IMR-90 (cell line): Measurements from ENCODE around the gene CTTN. TPM values are rescaled to one million over a fixed set of nuclear protein-coding genes. Genes with fewer than 3 reads are reported as not detected.

ENCODE experiments used
- ATAC-seq: fragments of 200-7000 bp; cut with Tn5 transposase; 2 replicates; pipeline ENCODE4 v1.9.1; 2020; ENCODE audit warnings: low read depth, mild to moderate bottlenecking, moderate library complexity
- BruUV-seq: library from RNA; stranded (reverse); fragments of 400-500 nt; replicated peaks from 2 replicates; lab custom pipeline; 2021; lab: Mats Ljungman, UMichigan
- CTCF ChIA-PET: fragments of 300-600 bp; formaldehyde crosslinking; extraction: SDS; loops from one replicate; lab custom pipeline; 2021; ENCODE audit warnings: antibody characterized with exemption; lab: Yijun Ruan, JAX
- POLR2A ChIA-PET: fragments of 300-600 bp; sonication (Branson Sonifier 250); formaldehyde crosslinking; loops from one replicate; lab custom pipeline; 2022; ENCODE audit warnings: antibody characterized with exemption; ENCODE audit not compliant: unreplicated experiment; lab: Charles Lee
- DNase-seq: peaks from one replicate; pipeline ENCODE4 v3.0.0; 2013
- H2AFZ ChIP-seq: replicated peaks from 2 replicates; pipeline ENCODE3; 2013; ENCODE audit warnings: low read length, mild to moderate bottlenecking; ENCODE audit not compliant: poor library complexity
- H2AK5ac ChIP-seq: 2 replicates; pipeline ENCODE4 v1.6.1; 2013; ENCODE audit warnings: low read depth, low read length, inconsistent platforms
- H2AK9ac ChIP-seq: replicated peaks from 2 replicates; pipeline ENCODE3; 2013; ENCODE audit warnings: mild to moderate bottlenecking, low read depth, low read length, moderate library complexity; ENCODE audit not compliant: poor library complexity
- H2BK120ac ChIP-seq: 2 replicates; pipeline ENCODE4 v1.6.1; 2013; ENCODE audit warnings: low read depth, low read length, inconsistent platforms
- H2BK15ac ChIP-seq: 3 replicates; pipeline ENCODE4 v1.6.1; 2013; ENCODE audit warnings: low read depth, low read length, inconsistent platforms
- H2BK20ac ChIP-seq: 2 replicates; pipeline ENCODE4 v1.6.1; 2013; ENCODE audit warnings: low read depth, mild to moderate bottlenecking, inconsistent platforms, low read length, moderate library complexity
- H2BK5ac ChIP-seq: 2 replicates; pipeline ENCODE4 v1.6.1; 2013; ENCODE audit warnings: mild to moderate bottlenecking, low read depth, low read length, inconsistent platforms; ENCODE audit not compliant: poor library complexity, severe bottlenecking
- H3K14ac ChIP-seq: replicated peaks from 2 replicates; pipeline ENCODE4 v1.6.1; 2013; ENCODE audit warnings: low read depth, low read length, inconsistent platforms
- H3K18ac ChIP-seq: 2 replicates; pipeline ENCODE4 v1.6.1; 2013; ENCODE audit warnings: low read depth, low read length, control low read depth
- H3K23ac ChIP-seq: 2 replicates; pipeline ENCODE4 v1.6.1; 2013; ENCODE audit warnings: low read depth, low read length, inconsistent platforms
- H3K27ac ChIP-seq: 2 replicates; pipeline ENCODE4 v1.5.1; 2013; ENCODE audit warnings: mild to moderate bottlenecking, control low read depth, low read length; ENCODE audit not compliant: insufficient read depth
- H3K27me3 ChIP-seq: 2 replicates; pipeline ENCODE4 v1.6.1; 2013; ENCODE audit warnings: low read length; ENCODE audit not compliant: control insufficient read depth, insufficient read depth
- H3K36me3 ChIP-seq: 2 replicates; pipeline ENCODE4 v1.6.1; 2013; ENCODE audit warnings: low read length, mixed read lengths; ENCODE audit not compliant: control insufficient read depth, insufficient read depth
- H3K4ac ChIP-seq: 2 replicates; pipeline ENCODE4 v1.6.1; 2013; ENCODE audit warnings: low read depth, low read length, inconsistent platforms
- H3K4me1 ChIP-seq: 2 replicates; pipeline ENCODE4 v1.6.1; 2013; ENCODE audit warnings: low read length, mixed read lengths; ENCODE audit not compliant: control insufficient read depth, insufficient read depth
- H3K4me2 ChIP-seq: 2 replicates; pipeline ENCODE4 v1.6.1; 2013; ENCODE audit warnings: low read depth, mild to moderate bottlenecking, control low read depth, low read length, moderate library complexity
- H3K4me3 ChIP-seq: 2 replicates; pipeline ENCODE4 v1.5.1; 2013; ENCODE audit warnings: low read depth, mild to moderate bottlenecking, control low read depth, low read length, moderate library complexity; ENCODE audit not compliant: insufficient read depth
- H3K56ac ChIP-seq: 2 replicates; pipeline ENCODE4 v1.6.1; 2013; ENCODE audit warnings: low read length, inconsistent platforms; ENCODE audit not compliant: insufficient read depth; ENCODE audit errors: extremely low read depth
- H3K79me1 ChIP-seq, 2 experiments: 2 replicates each; pipeline ENCODE4 v1.6.1; 2013; ENCODE audit warnings: low read length in 2 of 2, inconsistent platforms in 1 of 2, low read depth in 1 of 2
- H3K9ac ChIP-seq: 2 replicates; pipeline ENCODE4 v1.6.1; 2013; ENCODE audit warnings: low read depth, low read length, control low read depth
- H3K9me1 ChIP-seq: 2 replicates; pipeline ENCODE4 v1.6.1; 2013; ENCODE audit warnings: low read length, inconsistent platforms; ENCODE audit not compliant: insufficient read depth
- H3K9me3 ChIP-seq: 2 replicates; pipeline ENCODE4 v1.6.1; 2013; ENCODE audit warnings: low read length; ENCODE audit not compliant: control insufficient read depth, insufficient read depth
- H4K20me1 ChIP-seq: 2 replicates; pipeline ENCODE4 v1.6.1; 2013; ENCODE audit warnings: low read length, inconsistent platforms; ENCODE audit not compliant: insufficient read depth
- H4K5ac ChIP-seq: 2 replicates; pipeline ENCODE4 v1.6.1; 2013; ENCODE audit warnings: mild to moderate bottlenecking, low read depth, low read length, control low read depth
- H4K8ac ChIP-seq, 2 experiments: 2 replicates each; pipeline ENCODE4 v1.6.1; 2013; ENCODE audit warnings: low read depth in 2 of 2, low read length in 2 of 2, control low read depth in 1 of 2, inconsistent platforms in 1 of 2
- H4K91ac ChIP-seq: 2 replicates; pipeline ENCODE4 v1.6.1; 2013; ENCODE audit warnings: low read depth, low read length, inconsistent platforms; ENCODE audit not compliant: insufficient read depth
- BHLHE40 ChIP-seq: fragments of 150-350 bp; IDR thresholded peaks from 2 replicates; pipeline ENCODE4 v1.6.1; 2016; ENCODE audit warnings: mild to moderate bottlenecking, low read depth, low read length
- CEBPB ChIP-seq: IDR thresholded peaks from 2 replicates; pipeline ENCODE4 v1.6.1; 2012; ENCODE audit warnings: low read depth, low read length, improper control_type of control experiment
- CHD1 ChIP-seq: IDR thresholded peaks from 2 replicates; pipeline ENCODE4 v1.6.1; 2012; ENCODE audit warnings: low read depth, low read length, improper control_type of control experiment
- CTCF ChIP-seq: conservative IDR thresholded peaks from 2 replicates; pipeline ENCODE4 v1.5.1; 2012; ENCODE audit warnings: mild to moderate bottlenecking, low read depth, low read length, improper control_type of control experiment
- FOS ChIP-seq: fragments of 150-350 bp; IDR thresholded peaks from 2 replicates; pipeline ENCODE4 v1.6.1; 2016; ENCODE audit warnings: low read depth, low read length
- MAFK ChIP-seq: IDR thresholded peaks from 2 replicates; pipeline ENCODE4 v1.6.1; 2012; ENCODE audit warnings: low read depth, low read length, improper control_type of control experiment
- MAZ ChIP-seq: IDR thresholded peaks from 2 replicates; pipeline ENCODE4 v1.6.1; 2012; ENCODE audit warnings: low read depth, mild to moderate bottlenecking, low read length, improper control_type of control experiment, moderate library complexity, borderline replicate concordance
- MXI1 ChIP-seq: IDR thresholded peaks from 2 replicates; pipeline ENCODE4 v1.6.1; 2012; ENCODE audit warnings: low read depth, mild to moderate bottlenecking, low read length, moderate library complexity, borderline replicate concordance
- NFE2L2 ChIP-seq: fragments of 150-350 bp; IDR thresholded peaks from 2 replicates; pipeline ENCODE4 v1.6.1; 2016; ENCODE audit warnings: low read depth, mild to moderate bottlenecking, low read length
- POLR2A ChIP-seq: IDR thresholded peaks from 2 replicates; pipeline ENCODE4 v1.6.1; 2012; ENCODE audit warnings: mild to moderate bottlenecking, low read depth, low read length
- RAD21 ChIP-seq: IDR thresholded peaks from 2 replicates; pipeline ENCODE4 v1.6.1; 2012; ENCODE audit warnings: low read length, improper control_type of control experiment
- RCOR1 ChIP-seq: IDR thresholded peaks from 2 replicates; pipeline ENCODE4 v1.6.1; 2012; ENCODE audit warnings: mild to moderate bottlenecking, low read length, improper control_type of control experiment; ENCODE audit not compliant: insufficient replicate concordance
- RFX5 ChIP-seq: IDR thresholded peaks from 2 replicates; pipeline ENCODE4 v1.8.0; 2012; ENCODE audit warnings: low read depth, mild to moderate bottlenecking, low read length, moderate library complexity
- SMC3 ChIP-seq: fragments of 150-350 bp; IDR thresholded peaks from 2 replicates; pipeline ENCODE4 v1.6.1; 2016; ENCODE audit warnings: low read depth, mild to moderate bottlenecking, antibody characterized with exemption, low read length, moderate library complexity
- USF2 ChIP-seq: fragments of 150-350 bp; IDR thresholded peaks from 2 replicates; pipeline ENCODE4 v1.6.1; 2017; ENCODE audit warnings: mild to moderate bottlenecking, antibody characterized with exemption, low read length, low read depth
- WGBS, 2 experiments: methylation state at CpG; one replicate each; pipeline versions ENCODE4 v1.1.5 to v1.1.7; 2013; ENCODE audit warnings: missing lambda C conversion rate in 2 of 2; ENCODE audit not compliant: insufficient read length in 1 of 2; ENCODE audit errors: extremely low coverage in 2 of 2; 5-methylcytosine and 5-hydroxymethylcytosine counted together
- dilution Hi-C: fragments of 300-500 bp; cut with HindIII; formaldehyde crosslinking; loops from one replicate; pipeline ENCODE4 v1.14.3; 2018; ENCODE audit warnings: low sequenced_read_pairs; ENCODE audit not compliant: unreplicated experiment
- in situ Hi-C: fragments of 300-500 bp; cut with MboI; formaldehyde crosslinking; loops from 3 replicates; pipeline ENCODE4 v1.14.3; 2019; ENCODE audit warnings: low sequenced_read_pairs, inconsistent platforms, mixed read lengths
- intact Hi-C: fragments of 100-400 bp; cut with micrococcal nuclease; formaldehyde crosslinking; loops from 2 replicates; pipeline ENCODE4 v1.10.0; 2022
- polyA plus RNA-seq, 3 experiments: library from polyadenylated mRNA; depleted of rRNA; stranded (reverse); fragments of >200 nt; gene quantifications; 2 replicates each; pipeline ENCODE4 v1.2.3, GENCODE V29; 2012; ENCODE audit warnings: low replicate concordance in 1 of 3
- total RNA-seq: library from RNA; depleted of rRNA; stranded (reverse); fragments of >200 nt; gene quantifications from 2 replicates; pipeline ENCODE4 v1.2.3, GENCODE V29; 2012
- TF ChIP-seq, protein P1 (sequence below): fragments of 150-350 bp; IDR thresholded peaks from 2 replicates; pipeline ENCODE4 v1.6.1; 2016; ENCODE audit warnings: low read depth, mild to moderate bottlenecking, low read length, moderate library complexity, borderline replicate concordance

CTTN gene
- total and polyA plus RNA-seq, 2 of the 4 experiments (the other 2 are of a cell fraction): 287 to 296 TPM

- no peak overlapping the region for H3K4ac ChIP-seq
- H3K27ac ChIP-seq: no peak overlapping the region
- no peaks in the 10 kb centered on the region for H3K27me3 ChIP-seq
- H3K14ac ChIP-seq: no peak overlapping the region
- no peaks in the 10 kb centered on the region for H3K9me3 ChIP-seq
- H3K56ac ChIP-seq: no peak overlapping the region
- no peak overlapping the region for H3K4me3 ChIP-seq
- no peak overlapping the region for H3K4me2 ChIP-seq
- ATAC-seq: no peak
- no peak overlapping the region for H3K23ac ChIP-seq
- H3K4me1 ChIP-seq: no peaks in the 10 kb centered on the region
- ChIA-PET CTCF (no interaction called here), POLR2A (no interaction called here)
- no peak overlapping the region for H4K8ac ChIP-seq
- peaks cover 89% of the 10 kb centered on the region for H3K36me3 ChIP-seq
- in situ Hi-C loops: no loop called here
- no peak overlapping the region for H4K91ac ChIP-seq
- intact Hi-C loops: no loop called here
- BruUV-seq: no TSS peak
- no peak overlapping the region for H2BK15ac ChIP-seq
- no peak overlapping the region for H3K18ac ChIP-seq
- H3K9me1 ChIP-seq: no peaks in the 10 kb centered on the region
- no peak overlapping the region for H2BK5ac ChIP-seq
- H2BK120ac ChIP-seq: no peak overlapping the region
- H4K20me1 ChIP-seq: peaks cover 72% of the 10 kb centered on the region
- dilution Hi-C loops: no loop called here
- no peak for TF ChIP-seq CTCF
- TF ChIP-seq CHD1: no peak
- TF ChIP-seq RFX5: no peak
- TF ChIP-seq MXI1: no peak
- TF ChIP-seq RCOR1: no peak
- TF ChIP-seq BHLHE40: no peak
- TF ChIP-seq NFE2L2: no peak
- no peak for TF ChIP-seq SMC3
- TF ChIP-seq USF2: no peak
- TF ChIP-seq RAD21: no peak
- TF ChIP-seq, protein P1, sequence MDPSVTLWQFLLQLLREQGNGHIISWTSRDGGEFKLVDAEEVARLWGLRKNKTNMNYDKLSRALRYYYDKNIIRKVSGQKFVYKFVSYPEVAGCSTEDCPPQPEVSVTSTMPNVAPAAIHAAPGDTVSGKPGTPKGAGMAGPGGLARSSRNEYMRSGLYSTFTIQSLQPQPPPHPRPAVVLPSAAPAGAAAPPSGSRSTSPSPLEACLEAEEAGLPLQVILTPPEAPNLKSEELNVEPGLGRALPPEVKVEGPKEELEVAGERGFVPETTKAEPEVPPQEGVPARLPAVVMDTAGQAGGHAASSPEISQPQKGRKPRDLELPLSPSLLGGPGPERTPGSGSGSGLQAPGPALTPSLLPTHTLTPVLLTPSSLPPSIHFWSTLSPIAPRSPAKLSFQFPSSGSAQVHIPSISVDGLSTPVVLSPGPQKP: no peak
- TF ChIP-seq CEBPB: no peak
- no peak for TF ChIP-seq FOS
- TF ChIP-seq MAZ: no peak
- TF ChIP-seq POLR2A: no peak
- TF ChIP-seq MAFK: no peak
- no peak overlapping the region for H2AK5ac ChIP-seq
- no peak overlapping the region for H3K9ac ChIP-seq
- H2BK20ac ChIP-seq: no peak overlapping the region
- no peak overlapping the region for H4K5ac ChIP-seq
- no peak for DNase-seq
- peaks cover 17 to 58% of the 10 kb centered on the region in 2 experiments for H3K79me1 ChIP-seq
- no CpG with 5 or more reads among the region's 15 CpGs for WGBS, 2 experiments
- H2AFZ ChIP-seq: peak overlapping the region; percentile 35
- H2AK9ac ChIP-seq: no peak overlapping the region
These were observed 34.3 kb downstream of the CTTN start for GRCh38 chr11:70432580-70432979.
